ENCODE results near the gene PRSS48. TPM values are rescaled to one million over a fixed set of nuclear protein-coding genes. Genes with fewer than 3 reads are reported as not detected.

PRSS48 gene
- total RNA-seq, 4 donors from 2014 or later: not detected

DNA sequence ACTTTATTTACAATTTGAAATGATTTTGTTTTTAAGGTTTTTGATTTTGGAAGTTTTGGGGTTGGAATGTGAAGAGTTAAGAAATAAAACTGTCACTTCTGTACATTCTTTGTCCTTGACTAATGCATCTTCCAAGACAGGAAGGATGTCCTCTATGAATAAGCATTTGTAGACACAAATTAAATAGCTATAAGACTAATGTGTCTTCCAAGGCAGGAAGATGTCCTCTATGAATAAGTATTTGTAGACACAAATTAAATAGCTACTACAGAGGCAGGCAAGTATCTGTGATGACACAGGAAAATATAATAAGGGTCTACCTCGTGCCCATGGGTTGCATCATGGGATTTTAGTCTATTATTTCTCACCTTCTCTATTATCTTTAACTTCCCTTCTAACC lies 14.5 kb downstream of the PRSS48 start:
- TF ChIP-seq, protein P1, sequence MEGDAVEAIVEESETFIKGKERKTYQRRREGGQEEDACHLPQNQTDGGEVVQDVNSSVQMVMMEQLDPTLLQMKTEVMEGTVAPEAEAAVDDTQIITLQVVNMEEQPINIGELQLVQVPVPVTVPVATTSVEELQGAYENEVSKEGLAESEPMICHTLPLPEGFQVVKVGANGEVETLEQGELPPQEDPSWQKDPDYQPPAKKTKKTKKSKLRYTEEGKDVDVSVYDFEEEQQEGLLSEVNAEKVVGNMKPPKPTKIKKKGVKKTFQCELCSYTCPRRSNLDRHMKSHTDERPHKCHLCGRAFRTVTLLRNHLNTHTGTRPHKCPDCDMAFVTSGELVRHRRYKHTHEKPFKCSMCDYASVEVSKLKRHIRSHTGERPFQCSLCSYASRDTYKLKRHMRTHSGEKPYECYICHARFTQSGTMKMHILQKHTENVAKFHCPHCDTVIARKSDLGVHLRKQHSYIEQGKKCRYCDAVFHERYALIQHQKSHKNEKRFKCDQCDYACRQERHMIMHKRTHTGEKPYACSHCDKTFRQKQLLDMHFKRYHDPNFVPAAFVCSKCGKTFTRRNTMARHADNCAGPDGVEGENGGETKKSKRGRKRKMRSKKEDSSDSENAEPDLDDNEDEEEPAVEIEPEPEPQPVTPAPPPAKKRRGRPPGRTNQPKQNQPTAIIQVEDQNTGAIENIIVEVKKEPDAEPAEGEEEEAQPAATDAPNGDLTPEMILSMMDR (IDR thresholded peaks at IDR 0.05): no peak

GRCh38 chr4:151292038-151292437 lies 15.1 kb downstream of the PRSS48 start:
- TF ChIP-seq, protein P1 (IDR thresholded peaks at IDR 0.05): no peak
- no peak for ATAC-seq (ENCODE audit: low FRiP score)
- no peak for DNase-seq (ENCODE audit: low spot score)

More for the DNA sequence above, 14.5 kb downstream of the PRSS48 start:
- no peak for DNase-seq (ENCODE audit: low spot score)
- no peak for ATAC-seq (ENCODE audit: low FRiP score)

- no peak for ATAC-seq (ENCODE audit: low FRiP score)
- TF ChIP-seq, protein P1 (IDR thresholded peaks at IDR 0.05): no peak
- no peak for DNase-seq (ENCODE audit: low spot score)
These were observed 18.0 kb downstream of the PRSS48 start for GRCh38 chr4:151294833-151295496.

- ATAC-seq (ENCODE audit: low FRiP score) (no peak), DNase-seq (ENCODE audit: low spot score) (no peak)
- TF ChIP-seq, protein P1 (IDR thresholded peaks at IDR 0.05): no peak
These were observed 19.3 kb downstream of the PRSS48 start for GRCh38 chr4:151296227-151296626.

DNA sequence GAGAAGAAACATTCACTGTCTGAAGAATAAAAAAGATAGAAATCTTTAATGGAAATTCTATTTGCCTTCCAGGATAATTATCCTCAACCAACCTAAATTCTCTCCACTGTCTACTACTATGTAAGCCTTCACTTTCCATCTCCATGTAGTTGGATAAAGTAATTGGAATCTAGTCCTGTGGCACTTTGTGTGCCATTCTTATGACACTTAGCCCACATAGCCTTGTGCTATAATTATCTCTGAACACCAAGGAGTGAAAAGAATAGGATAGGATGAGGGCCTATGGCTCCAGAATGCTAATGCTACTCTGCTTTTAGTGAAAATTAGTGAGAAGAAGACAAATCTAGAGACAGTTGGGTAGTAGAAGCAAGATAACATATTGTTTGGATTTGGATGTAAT lies 20.2 kb downstream of the PRSS48 start:
- ATAC-seq (ENCODE audit: low FRiP score): no peak
- DNase-seq (ENCODE audit: low spot score): no peak
- TF ChIP-seq, protein P1 (IDR thresholded peaks at IDR 0.05): no peak

DNA sequence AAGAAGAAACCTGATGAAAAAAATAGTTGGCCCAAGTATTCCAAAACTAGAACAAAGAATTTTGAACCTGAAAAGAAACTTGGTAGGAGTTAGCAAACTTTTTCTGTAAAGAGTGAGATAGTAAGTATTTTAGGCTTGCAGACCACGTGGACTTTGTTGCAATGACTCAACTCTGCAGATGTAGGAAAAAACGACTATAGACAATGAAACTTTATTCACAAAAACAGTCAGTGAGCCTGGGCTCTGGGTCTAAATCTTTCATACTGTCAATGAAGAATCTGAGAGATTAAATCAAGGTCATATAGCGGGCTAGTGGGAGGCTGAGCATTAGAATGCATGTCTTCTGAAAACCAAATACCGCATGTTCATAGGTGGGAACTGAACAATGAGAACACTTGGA lies 25.5 kb downstream of the PRSS48 start:
- DNase-seq (ENCODE audit: low spot score) (no peak), ATAC-seq (ENCODE audit: low FRiP score) (no peak)
- TF ChIP-seq, protein P1 (IDR thresholded peaks at IDR 0.05): no peak

DNA sequence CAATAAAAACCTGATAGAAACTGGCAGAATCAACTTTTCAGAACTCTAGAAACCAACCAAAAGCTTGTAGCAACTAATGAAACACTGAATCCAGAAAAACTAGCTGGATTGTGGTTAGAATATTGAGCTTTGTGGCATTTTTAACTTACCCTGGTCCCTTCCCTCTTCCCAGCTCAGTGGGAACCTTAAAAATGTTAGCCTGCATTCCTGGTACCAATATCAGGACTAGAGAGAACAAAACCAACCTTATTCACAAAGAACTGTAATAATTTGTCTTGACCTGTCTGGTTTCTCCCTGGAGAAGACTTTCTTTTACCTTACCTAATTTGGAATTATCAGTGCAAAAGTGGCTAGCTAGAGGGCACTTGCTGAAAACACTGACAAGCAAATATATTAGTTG lies 27.3 kb downstream of the PRSS48 start:
- no peak for DNase-seq (ENCODE audit: low spot score)
- no peak for ATAC-seq (ENCODE audit: low FRiP score)
- TF ChIP-seq, protein P1 (IDR thresholded peaks at IDR 0.05): no peak

All from omental fat pad (tissue), 4 donors.